Spleen (tissue), 7 donors: ENCODE data around the gene EPHB1.

Experiments used
- CTCF ChIP-seq, 11 experiments: fragments of 200-600 bp in 7 of 11; fragments of 450-650 bp in 4 of 11; sonication (generic) in 4 of 11; IDR thresholded peaks in 8 of 11; conservative IDR thresholded peaks in 3 of 11; 1 replicate in 7 of 11; 2 replicates in 4 of 11; pipeline versions ENCODE4 v1.4.0 to v1.8.0; 2016 to 2021; ENCODE audit warnings: antibody characterized with exemption in 11 of 11, inconsistent platforms in 4 of 11, mild to moderate bottlenecking in 1 of 11
- POLR2AphosphoS5 ChIP-seq, 3 donors: sonication (generic); formaldehyde crosslinking; IDR thresholded peaks; one replicate each; pipeline ENCODE4 v1.5.1; 2017; ENCODE audit warnings: antibody characterized with exemption in 3 of 3
- donor health status: DM: no; HTN: no; CAD: no; lungs with moderate emphysema.
- donor health status: DM: no; HTN: no; CAD: no.
- donor health status: DM: no; HTN: no; CAD: no.

DNA sequence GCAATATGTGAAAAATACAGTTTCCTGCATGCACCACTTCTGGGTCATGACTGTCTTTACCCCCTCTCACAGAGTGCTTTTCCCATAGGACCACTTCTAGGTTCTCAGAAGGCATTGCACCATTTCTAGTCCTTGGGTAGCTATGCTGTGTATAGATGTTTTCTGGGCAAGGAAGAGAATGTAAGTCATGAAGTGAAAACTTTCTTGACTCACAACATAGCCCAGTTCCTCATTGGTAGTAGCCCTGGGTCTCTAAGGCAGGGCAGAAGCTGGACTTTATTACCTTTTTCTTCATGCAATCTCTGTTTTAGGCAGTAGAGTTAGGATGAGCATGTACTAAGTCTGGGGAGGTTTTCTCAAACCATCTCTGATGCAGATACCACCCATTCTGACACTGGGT, 203.1 kb downstream of the EPHB1 start:
- TF ChIP-seq CTCF (IDR thresholded peaks at IDR 0.05 in 8 of 11, conservative IDR thresholded peaks at IDR 0.05 in 3 of 11): no peak
- no peak for TF ChIP-seq POLR2AphosphoS5 (IDR thresholded peaks at IDR 0.05)
